GM19023 (cell line): ENCODE measurements around the gene CMTM2.
"Not testable (repeated sequence)": the region's sequence is repeated elsewhere in the genome, so short reads cannot be mapped to it uniquely, and the experiment has no call there.

ENCODE experiments used
- ATAC-seq: cut with Tn5 transposase; IDR thresholded peaks from one replicate; pipeline ENCODE4 v1.9.1; 2021; ENCODE audit warnings: mild to moderate bottlenecking, moderate library complexity; ENCODE audit not compliant: unreplicated experiment

Gene CMTM2

DNA sequence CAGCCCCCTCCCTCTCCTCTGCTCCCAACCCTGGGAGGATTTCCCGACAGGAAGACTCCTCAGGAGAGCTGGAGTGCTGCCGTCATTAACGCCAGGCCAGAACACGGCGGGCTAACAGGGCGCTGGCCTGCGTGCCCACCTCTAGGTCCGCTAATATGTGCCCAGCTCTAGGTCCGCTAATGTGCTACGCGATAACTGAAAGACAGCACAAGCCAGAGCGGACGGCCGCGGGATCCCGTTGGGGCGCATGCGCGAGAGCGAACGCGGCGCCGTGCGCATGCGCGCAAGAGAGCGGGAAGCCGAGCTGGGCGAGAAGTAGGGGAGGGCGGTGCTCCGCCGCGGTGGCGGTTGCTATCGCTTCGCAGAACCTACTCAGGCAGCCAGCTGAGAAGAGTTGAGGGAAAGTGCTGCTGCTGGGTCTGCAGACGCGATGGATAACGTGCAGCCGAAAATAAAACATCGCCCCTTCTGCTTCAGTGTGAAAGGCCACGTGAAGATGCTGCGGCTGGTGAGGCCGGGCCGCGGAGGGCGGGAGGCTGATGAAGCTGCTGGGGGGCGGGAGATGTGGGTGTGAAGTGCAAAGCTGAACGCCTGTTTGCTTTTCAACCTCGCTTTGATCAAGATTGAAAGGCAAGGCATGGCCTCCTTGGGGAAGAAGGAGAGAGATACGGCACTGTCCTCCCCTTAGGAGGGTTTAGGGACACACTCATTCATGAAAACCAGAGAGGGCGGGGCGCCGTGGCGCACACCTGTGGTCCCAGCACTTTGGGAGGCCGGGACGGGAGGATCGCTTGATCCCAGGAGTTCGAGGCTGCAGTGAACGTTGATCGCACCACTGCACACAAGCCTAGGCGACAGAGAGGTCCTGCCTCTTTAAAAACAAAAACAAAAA lies 26.7 kb upstream of the CMTM2 start, which contains the start of gene CKLF:
TSS of gene CKLF (plus strand) at position 291 of the 892 bp plus-strand sequence. CDS start at position 431, 140 bp downstream.
- ATAC-seq, result peak; percentile 76

GRCh38 chr16:66553223-66553622 lies 26.0 kb upstream of the CMTM2 start:
- no peak for ATAC-seq

DNA sequence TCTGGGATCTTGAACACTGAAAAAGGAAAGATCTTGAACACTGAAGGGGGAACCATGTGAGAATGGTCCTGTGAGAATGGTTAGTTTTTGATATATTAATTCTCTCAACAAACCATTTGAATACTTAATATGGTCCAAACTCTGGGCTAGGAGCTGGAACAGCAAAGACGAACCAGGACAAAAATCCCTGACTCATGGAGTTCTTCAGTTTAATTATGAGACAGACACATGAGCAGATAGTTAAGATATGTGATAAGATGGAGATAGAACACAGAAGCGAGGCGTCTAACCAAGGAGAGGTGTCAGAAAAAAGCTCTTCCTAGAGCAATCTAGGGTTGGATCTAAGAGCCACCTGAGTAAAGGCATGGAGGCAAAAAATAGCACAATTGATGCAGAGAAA lies 25.2 kb upstream of the CMTM2 start:
- no peak for ATAC-seq

- ATAC-seq, result no peak
These were observed 24.8 kb upstream of the CMTM2 start for GRCh38 chr16:66554495-66554894.

- ATAC-seq, result no peak
These were observed 19.2 kb upstream of the CMTM2 start for GRCh38 chr16:66560107-66560506.

DNA sequence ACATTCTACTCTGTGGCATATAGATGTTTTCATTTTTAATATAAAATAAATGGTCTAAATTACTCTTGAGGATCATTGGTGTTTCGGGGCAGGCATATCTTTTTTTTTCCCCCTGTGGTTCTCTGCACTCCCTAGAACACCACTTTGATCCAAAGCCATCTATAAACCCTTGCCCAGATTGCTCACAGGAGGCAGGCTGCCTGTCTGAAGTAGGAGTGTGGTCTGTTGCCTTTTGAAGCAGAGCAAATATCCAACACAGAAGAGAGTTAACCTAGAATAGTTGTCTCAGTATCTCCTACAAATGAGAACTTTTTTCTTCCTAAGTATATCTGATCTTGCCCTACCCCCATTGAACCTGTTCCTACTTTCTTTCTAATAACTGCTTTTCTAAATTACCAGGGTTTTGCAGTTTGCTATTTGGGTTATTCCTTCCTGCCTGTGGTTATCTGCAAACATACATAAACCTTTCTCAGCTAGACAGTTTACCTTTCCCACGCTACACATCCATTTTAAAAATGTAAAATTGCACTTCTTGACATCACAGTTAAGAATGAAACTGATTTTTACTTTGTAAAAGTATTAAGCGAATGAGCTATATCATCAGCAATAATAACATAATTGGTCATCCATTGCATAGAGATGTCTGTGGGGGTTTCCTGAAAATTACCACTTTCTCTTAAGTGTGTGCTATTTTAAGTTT lies 17.7 kb upstream of the CMTM2 start:
- ATAC-seq, result no peak

GRCh38 chr16:66562409-66562808 lies 16.9 kb upstream of the CMTM2 start:
- no peak for ATAC-seq

GRCh38 chr16:66562986-66563385 lies 16.3 kb upstream of the CMTM2 start:
- no peak for ATAC-seq

DNA sequence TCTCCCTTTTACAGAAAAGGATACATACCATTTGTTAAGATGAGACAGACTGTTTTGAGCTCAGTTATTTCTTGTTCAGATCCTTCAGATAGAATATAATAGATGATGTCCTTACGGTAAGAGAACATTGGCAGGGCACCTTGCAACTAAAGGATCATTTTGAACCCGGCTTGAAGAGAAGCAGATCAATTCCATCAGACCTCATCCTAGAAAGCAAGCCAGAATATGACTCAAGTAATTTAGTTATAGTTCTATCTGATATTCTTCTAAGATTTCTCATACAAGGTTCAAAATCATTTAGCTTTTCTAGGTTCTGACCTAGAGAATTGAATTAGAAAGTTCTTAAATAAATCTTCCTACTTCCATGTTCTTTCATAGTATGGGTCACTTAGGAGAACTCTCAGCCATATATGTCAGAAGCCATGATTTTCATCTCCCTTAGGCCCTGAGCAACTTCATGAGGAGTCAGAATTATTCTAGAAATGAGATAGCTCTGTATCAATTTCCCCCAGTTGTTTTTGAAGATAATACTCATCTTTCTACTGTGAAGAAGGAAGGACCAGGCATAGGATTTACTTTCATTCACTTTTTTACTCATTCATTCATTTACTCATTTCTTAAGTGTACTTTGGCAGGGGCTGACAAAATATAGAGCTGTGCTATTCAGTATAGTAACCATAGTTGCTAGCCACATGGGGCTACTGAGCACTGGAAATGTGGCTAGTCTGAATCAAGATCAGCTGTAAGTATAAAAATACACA lies 15.5 kb upstream of the CMTM2 start:
- no peak for ATAC-seq

- no peak for ATAC-seq
These were observed 13.0 kb upstream of the CMTM2 start, which contains the start of gene CMTM1 for GRCh38 chr16:66566051-66566901. CMTM1 (plus strand) TSS chr16:66566439; CDS start chr16:66566514, 75 bp downstream.

DNA sequence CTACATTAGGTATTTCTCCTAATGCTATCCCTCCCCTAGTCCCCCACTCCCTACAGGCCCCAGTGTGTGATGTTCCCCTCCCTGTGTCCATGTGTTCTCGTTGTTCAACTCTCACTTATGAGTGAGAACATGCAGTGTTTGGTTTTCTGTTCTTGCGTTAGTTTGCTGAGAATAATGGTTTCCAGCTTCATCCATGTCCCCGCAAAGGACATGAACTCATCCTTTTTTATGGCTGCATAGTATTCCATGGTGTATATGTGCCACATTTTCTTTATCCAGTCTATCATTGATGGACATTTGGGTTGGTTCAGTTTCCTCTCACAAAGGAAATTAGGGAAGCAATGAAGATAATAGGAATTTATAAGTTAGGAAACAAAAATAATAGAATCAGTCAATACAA lies 12.0 kb upstream of the CMTM2 start:
- ATAC-seq, result not testable (repeated sequence)

- no peak for ATAC-seq
These were observed 10.9 kb upstream of the CMTM2 start for GRCh38 chr16:66568355-66568754.

- no peak for ATAC-seq
These were observed 10.1 kb upstream of the CMTM2 start for GRCh38 chr16:66569131-66569530.

DNA sequence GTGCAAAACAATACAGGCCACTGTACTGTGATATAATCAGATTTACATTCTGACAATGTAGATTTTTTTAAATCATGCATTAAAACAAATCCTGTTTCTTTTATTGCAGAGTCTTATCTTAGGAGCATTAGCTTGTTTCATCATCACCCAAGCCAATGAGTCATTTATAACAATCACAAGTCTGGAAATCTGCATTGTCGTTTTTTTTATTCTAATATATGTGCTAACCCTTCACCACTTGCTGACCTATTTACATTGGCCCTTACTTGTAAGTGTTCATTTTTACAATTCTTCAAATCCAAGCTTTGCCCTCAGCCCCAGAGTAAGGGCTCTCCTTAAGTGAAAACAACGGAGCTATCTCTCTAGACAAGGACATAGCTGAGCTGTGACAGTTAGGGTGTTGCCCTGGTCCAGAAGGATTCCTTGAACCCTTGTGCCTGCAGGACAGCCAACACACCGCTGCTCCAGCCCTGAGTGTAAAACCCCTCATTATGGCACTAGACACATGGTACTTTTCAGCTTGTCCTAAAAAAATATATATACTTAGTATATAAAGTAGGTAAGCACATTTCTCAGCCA lies 9.3 kb upstream of the CMTM2 start:
- ATAC-seq, result no peak

DNA sequence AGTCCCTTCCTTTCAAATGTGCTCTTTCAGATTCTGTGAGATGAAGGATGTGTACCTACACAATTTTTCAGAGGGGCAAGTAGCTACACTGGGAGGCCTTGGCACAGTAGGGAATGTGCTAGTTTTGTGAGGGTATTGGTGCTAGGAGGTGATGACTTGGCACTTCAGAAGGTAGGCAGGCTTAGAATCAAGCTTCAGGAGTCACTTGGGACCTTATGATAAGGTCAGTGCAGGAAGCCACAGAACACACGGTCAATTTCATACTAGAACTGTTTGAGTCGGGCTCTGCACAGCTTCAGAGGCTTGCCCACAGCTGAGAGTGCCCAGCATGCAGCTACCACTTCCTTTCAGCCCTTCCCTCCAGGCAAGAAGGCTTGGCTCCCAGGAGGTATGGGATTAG lies 6.9 kb upstream of the CMTM2 start:
- no peak for ATAC-seq

GRCh38 chr16:66574081-66574480 lies 5.2 kb upstream of the CMTM2 start:
- no peak for ATAC-seq

GRCh38 chr16:66574531-66574930 lies 4.7 kb upstream of the CMTM2 start:
- no peak for ATAC-seq

- ATAC-seq, result no peak
These were observed 4.2 kb upstream of the CMTM2 start for GRCh38 chr16:66575060-66575459.

- no peak for ATAC-seq
These were observed 3.0 kb upstream of the CMTM2 start for GRCh38 chr16:66576296-66576695.

- ATAC-seq, result no peak
These were observed 1.4 kb downstream of the CMTM2 start for GRCh38 chr16:66580605-66581209.
